GM12872 (cell line): ENCODE results near the gene SLC13A4.
A peak's percentile ranks its signal among the peaks of the same experiment; 100 is the strongest.

ENCODE experiments used
- TF ChIP-seq, protein P1 (sequence below): IDR thresholded peaks from 3 replicates; pipeline ENCODE4 v1.5.1; 2011; ENCODE audit warnings: low read depth, mild to moderate bottlenecking, low read length, moderate library complexity; ENCODE audit not compliant: insufficient read depth

Gene SLC13A4

DNA sequence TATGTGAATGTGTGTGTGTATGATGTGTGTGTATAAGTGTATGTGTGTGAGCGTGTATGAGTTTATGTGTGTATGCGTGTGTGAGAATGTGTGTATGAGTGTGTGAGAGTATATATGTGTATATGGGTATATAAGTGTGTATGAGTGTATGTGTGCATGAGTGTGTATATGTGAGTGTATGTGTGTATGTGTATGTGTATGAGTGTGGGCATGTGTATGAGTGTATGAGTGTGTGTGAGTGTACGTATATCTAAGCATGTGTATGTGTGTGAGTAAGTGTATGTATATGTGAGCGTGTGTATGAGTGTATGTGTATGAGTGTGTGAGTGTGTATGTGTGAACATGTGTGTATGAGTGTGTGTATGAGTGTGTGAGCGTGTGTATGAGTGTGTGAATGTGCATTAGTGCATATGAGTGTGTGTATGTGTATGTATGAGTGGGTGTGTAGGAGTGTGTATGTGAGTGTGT, 12.9 kb downstream of the SLC13A4 start:
- TF ChIP-seq, protein P1, sequence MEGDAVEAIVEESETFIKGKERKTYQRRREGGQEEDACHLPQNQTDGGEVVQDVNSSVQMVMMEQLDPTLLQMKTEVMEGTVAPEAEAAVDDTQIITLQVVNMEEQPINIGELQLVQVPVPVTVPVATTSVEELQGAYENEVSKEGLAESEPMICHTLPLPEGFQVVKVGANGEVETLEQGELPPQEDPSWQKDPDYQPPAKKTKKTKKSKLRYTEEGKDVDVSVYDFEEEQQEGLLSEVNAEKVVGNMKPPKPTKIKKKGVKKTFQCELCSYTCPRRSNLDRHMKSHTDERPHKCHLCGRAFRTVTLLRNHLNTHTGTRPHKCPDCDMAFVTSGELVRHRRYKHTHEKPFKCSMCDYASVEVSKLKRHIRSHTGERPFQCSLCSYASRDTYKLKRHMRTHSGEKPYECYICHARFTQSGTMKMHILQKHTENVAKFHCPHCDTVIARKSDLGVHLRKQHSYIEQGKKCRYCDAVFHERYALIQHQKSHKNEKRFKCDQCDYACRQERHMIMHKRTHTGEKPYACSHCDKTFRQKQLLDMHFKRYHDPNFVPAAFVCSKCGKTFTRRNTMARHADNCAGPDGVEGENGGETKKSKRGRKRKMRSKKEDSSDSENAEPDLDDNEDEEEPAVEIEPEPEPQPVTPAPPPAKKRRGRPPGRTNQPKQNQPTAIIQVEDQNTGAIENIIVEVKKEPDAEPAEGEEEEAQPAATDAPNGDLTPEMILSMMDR: no peak

DNA sequence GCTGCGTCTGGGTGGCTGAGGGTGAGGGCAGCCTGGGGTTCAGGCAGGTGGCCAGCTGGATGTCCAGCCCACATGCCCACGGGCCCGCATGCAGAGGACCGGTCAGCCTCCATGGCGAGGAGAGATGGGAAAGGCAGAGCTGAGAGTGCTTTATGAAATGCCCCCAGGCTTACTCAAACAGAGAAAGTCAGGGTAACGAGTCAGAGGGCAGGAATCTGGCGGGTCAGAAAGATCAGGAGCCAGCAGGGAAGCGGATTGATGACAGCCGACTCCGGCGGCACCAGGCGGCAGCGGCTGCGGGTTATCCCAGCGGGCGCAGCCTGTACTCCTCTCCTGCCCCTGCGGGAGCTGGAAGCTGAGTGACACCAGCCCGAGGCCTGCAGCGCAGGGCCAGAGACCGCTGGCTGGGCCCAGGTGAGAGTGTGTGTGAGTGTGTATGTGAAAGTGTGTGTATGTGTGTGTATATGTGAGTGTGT, 13.4 kb downstream of the SLC13A4 start:
- TF ChIP-seq, protein P1: no peak

DNA sequence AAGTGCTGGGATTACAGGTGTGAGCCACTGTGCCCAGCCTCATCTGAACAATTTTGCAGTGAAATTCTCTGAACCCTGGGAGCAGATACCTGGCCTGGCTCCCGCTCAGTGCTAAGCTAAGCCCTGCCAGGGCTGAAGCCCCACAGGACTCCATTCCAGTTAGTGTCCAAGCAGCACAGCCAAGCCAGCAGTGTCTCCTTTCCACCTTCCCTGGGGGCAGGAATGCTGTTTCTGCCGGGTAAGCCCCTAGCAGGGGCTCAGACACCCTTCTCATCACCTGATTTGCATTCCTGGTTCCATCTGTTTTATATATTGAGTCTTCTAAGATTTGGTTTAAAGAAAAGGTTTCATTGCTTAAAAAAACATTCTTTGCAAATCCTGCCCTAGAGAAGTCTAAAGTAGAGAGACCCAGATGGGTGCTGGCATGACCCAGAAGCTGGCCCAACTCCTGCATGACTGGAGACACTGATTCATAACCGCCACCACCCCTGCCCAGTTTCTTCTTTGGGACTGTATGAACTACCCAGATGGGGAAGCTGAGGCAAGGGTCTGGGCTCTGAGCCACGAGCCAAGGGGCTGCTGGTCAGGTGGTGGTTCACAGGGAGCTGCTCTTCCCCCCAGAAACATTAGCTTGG, 14.0 kb downstream of the SLC13A4 start:
- TF ChIP-seq, protein P1: no peak

DNA sequence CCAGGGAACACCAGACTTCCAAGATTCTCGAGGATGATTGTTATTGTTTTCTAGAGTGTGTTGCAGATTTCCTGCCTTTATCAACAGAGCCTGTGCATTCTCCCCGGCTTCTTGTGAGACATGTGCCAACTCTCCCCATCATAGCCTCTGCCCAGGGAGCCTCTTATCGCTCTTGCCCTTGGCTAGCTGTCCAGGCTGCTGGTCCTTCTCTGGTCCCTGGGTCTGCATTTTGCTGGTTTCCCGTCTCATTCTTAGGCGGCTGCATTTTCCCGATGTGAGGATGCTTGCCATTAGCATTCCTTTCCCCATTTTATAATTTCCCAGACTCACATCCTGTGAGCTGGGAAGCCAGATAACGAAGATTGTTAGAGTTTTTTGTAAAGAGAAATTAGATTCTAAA, 15.2 kb downstream of the SLC13A4 start:
- TF ChIP-seq, protein P1: no peak

DNA sequence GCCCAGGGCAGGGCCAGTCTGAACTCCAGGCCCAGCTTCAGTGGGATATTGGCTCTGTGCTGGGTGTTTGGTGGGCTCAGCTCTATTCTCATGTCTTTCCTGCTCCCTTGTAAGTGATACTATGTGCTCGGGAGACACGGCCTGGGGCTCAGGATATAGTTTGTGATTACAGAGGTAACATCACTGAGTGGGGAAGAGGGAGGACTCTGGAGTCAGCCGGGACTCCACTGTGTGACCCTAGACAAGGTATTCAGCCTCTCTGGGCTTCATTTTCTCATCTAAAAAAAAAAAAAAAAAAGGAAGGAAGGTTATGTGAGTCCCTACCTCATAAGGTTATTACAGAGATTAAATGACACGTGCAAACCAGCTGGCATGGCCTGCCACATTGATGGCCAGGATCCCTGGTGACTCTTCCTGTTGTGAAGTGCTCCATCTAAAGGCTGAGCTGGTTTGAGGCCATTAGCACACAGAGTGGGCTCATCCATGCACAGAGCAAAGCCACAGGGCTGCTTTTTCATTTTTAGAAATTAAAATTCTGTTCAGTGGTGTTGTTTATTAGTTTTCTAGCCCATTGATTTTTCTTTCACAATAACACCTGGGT, 15.7 kb downstream of the SLC13A4 start:
- TF ChIP-seq, protein P1: no peak

DNA sequence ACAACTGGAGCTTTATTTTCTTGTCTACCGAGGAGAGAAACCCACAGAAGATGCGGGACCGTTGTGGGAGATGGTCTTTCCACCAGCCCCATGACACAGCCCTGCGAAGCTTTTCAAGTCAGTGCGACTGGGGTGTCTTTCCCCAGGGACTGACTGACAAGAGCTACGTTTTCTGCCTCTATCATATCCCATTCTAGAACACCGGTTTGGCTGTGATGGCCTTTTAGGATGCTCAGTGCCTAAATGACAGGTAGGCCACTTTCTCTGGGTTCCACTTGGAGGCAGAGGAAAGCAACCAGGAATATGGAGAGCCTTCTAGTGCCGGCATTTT, 16.9 kb downstream of the SLC13A4 start:
- TF ChIP-seq, protein P1: no peak

DNA sequence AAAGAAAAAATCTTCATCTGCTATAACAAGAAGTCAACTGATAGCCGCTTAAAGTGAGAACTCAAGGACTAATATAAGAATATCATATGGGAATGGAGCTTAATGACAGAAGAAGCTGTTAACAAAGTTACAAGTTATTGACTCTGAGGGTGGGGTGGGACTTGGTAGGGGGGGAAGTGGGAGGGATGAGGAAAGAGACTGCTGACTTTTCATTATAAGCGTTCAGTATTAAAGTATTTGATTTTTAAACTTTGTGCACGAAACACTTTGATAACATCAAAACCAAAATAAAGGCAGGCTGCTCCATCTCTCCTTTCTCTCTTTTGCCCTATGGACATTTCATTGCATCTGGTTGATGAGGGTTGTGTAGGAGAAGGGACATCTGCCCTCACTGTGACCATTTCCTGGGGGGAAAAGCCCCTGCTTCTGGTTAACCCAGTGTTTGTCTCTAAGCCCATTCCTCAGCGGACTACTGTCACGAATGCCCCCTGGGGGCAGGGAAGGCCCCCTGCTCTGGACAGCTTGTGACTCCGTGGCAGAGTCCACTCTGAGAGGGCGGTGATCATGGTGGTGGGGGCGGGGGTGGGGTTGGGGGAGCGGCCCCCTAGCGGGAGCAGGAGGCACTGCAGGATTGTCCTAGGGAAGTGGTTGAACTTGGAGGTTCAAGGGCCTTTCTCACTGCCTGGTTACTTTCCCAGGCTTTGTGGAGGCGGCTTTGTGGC, 17.4 kb downstream of the SLC13A4 start:
- TF ChIP-seq, protein P1: peak; percentile 79
